GM18861 (cell line): ENCODE results near the gene FUNDC2.

Experiments used
- ATAC-seq: cut with Tn5 transposase; IDR thresholded peaks from one replicate; pipeline ENCODE4 v1.9.1; 2021; ENCODE audit not compliant: unreplicated experiment

Gene FUNDC2

DNA sequence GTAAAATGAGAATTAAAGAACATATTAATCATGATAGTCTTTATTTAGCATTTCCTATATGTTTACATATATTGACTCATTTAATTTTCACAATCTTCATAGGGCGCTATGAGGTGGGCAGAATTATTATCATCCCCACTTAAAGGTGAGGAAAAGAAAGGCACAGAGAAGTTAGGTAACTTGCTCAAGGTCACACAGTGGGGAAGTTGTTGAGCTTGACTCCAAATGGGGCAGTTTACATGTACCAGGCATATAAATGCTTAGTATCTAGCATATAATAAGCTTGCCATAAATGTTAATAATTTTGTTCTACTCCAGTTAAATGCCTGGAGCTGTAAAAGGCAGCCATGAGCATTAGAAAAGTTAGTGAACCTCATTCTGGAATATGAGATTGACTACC lies 42.8 kb downstream of the FUNDC2 start:
- ATAC-seq: no peak

DNA sequence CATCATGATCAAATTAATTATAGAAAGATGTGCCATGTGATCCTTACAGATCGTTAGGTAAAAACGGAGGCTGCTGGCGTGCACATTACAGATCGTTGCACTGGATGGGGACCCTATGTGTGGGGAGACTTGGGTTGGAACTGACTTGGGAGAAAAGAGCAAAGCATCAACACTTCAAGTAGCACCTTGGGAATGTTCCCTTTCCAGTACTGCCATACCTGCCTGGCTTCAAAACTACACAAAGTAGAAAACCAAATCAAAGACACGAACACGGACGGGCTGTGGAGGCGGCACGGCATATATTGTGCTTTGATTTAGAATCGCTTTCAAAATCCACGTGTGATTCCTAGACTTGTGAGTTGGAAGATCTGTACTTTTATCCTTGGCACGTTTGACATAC lies 43.4 kb downstream of the FUNDC2 start:
- ATAC-seq: no peak

DNA sequence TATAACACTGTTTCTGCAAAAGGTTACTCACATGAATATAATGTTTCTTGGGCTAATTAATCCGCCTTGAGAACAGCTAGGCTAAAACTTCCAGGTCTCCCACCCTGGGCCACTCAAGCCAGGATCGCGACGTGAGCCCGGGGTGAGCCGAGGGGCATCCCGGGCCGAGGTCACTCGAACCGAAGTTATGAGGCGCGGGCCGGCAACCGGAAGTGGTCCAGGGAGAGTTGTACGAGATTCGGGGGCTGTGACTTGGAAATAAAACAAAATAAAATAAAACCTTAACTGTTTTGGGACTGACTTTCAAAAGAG lies 44.0 kb downstream of the FUNDC2 start:
- peak; percentile 1 for ATAC-seq

DNA sequence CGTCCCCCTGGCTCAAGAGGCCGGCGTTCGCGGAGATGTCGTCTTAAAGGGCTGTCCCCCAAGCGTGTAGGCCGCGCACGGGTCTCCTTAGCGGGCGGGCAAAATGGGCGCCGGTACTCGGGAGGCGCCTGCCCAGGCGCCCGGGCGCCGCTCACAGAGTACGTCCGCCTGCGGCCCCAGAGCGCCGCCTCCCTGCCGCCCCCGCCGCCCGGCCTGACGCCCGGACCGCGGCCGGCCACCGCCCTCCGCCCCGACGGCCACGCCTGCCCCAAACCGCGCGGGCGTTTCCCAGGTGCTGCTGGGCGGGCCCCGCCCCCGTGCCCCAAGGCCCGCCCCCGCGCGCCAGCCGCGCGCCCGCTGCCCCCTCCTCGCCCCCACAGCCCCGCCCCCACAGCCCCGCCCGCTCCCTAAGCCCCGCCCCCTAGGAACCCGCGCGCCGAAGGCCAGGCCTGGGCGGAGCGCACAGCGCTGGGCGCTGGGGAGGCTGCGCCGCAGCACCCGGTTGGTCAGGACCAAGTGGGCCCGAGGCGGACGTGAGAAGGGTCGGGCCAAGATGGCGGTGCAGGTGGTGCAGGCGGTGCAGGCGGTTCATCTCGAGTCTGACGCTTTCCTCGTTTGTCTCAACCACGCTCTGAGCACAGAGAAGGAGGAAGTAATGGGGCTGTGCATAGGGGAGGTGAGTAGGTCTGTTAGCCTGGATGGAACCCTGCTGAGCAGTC lies 44.5 kb downstream of the FUNDC2 start, which contains the start of the genes BRCC3, CMC4 and MTCP1:
Gene BRCC3, plus strand, starts transcription at position 534 of the 719 bp plus-strand sequence. Its CDS starts 20 bp downstream, at position 554.
Gene CMC4, minus strand, starts transcription at position 162 of the 719 bp plus-strand sequence. CDS start 7,113 bp downstream, outside the sequence.
Gene MTCP1, minus strand, starts transcription at position 162 of the 719 bp plus-strand sequence. CDS start 5,126 bp downstream, outside the sequence.
- peak; percentile 78 for ATAC-seq

DNA sequence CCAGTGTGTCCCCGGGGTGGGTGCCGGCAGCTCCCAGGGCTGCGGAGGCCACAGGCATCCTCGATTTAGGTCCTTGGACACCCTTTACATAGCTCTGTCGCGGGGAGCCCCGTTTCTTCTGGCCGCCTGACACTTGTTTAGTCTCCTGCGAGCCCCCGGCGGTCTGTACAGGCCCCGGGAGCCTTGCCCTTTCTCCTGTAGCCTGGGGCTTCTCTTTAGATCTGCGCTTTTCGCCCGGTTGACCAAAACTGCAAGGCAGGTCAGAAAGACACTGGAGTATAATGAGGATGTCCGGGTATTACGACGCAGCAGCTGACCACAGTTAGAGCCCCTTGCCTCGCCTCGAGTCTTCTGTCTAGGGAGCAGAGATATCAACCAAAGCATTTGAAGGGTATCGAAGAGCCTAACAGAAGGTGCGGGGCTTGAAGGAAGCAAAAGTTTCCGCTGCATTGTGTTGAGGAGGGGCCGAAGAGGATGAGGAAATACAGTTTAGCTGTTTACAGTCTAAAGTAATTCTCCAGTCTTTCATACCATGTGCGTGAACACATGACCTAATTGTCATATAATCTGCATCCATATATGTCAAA lies 45.1 kb downstream of the FUNDC2 start:
- ATAC-seq: peak; percentile 4

DNA sequence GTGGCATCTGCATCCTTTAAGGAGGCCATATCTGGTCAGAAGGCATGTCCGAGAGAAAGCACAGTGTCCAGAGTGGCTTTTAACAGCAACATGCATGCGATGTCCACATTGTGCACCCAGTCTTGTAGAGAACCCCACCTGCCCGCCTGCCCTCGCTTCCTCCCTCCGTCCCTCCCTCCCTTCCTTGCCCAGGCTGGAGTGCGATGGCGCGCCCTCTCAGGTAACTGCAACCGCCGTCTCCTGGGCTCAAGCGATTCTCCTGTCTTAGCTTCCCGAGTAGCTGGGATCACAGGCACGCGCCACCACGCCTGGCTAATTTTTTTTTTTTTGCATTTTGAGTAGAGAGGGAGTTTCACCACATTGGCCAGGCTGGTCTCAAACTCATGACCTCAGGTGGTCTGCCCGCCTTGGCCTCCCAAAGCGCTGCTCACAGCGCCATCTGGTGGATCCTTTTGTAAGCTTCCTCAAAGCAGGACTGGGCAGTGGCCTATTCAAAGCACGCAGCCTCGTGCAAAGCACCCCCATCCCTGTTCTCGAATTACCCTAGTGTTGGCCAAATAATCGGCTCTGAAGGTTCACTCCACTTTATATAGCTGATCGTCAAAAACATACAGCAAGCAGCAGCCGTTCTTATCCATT lies 59.7 kb downstream of the FUNDC2 start:
- ATAC-seq: no peak

DNA sequence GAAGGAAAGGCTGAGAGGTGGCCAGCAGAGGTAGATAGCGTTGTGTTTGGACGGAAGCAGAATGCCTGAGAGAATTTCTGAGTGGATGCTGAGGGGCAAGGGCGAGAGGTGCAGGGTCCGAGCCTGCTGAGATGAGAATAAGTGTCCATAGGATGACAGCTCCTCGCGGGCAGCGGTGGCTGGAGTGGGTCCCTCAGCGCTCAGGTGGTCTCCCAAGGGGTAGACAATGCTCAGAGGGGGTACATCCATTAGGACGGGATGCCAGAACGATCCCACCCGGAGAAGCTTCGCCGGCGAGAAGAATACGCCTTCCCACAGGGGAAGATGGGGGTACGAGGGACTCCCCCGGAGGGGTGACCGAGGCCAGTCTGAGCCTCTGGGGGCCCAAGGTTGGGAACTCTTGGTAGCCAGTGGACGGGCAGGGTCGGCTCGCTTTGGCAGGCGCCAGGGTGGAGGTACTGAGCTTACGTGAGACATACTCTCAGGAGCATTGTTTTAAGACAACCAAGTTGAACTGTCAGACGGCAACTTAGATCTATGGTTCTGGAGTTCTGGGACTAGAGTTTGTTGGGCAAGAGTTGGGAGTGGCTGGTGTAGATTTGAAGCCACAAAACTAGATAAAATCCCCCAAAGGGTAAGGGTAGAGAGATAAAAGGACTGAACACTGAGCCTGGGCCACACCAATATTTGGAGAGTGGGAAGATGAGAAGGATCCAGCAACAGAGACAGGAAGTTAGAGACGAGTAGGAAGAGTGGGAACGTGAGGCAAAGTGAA lies 60.5 kb downstream of the FUNDC2 start:
- ATAC-seq: no peak

DNA sequence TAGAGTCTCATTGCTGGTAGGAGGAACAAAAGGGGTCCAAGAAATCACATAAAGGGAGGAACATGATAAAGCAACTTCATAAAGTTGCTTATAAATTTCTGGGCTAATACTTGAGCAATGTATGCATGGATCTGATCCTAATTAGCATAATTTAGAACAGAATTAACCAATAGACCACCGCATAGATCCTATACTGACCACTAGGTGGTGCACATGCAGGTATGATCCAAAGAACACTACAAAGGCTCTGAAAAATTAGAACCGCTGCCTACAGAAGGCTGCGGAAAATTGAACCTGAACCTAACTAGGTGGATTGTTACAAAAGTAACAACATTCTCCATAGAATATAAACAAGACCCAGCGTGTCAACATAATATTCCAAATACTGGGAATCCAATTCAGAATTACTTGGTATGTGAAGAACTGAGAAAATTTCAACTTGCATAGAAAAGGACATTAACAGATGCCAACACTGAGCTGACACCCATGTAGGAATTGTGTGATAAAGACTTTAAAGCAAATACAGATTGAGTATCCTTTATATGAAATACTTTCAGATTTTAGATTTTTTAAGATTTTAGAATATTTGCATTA lies 67.9 kb downstream of the FUNDC2 start:
- ATAC-seq: peak; percentile 83

DNA sequence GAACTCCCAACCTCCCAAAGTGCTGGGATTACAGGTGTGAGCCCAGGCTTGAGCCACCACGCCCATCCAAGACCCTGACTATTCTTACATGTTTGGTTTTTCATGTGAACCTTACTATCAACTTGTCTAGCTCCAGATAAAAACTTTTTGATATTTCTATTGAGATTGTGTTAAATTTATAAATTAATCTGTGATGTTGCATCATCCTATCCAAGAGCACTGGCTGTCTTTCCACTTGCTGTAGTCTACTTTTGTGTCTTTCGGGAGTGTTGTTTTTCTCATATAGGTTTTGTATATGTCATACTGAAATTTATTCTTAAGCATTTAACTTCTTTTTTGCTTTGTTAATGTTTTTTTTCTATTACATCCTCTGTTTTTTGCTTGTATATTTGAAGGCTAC lies 79.3 kb downstream of the FUNDC2 start:
- no peak for ATAC-seq

DNA sequence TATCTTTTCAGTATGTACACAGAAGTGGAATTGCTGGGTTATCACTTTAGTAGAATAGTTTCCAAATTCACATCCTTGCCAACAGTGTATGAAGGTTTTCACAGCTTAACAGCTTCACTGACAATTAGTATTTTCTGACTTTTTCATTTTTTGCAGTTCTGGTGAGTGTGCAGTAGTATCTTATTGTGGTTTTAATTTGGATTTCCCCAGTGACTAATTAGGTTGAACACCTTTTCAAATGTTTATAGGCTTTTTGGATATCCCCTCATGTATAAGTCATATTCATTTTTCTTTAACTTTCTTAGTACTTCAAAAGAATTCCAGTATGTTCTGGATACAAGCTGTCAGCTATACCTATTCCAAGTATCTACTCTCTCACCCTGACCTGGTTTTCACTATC lies 81.8 kb downstream of the FUNDC2 start:
- no peak for ATAC-seq
